ENCODE results near the gene VPS26B. TPM values are rescaled to one million over a fixed set of nuclear protein-coding genes. Genes with fewer than 3 reads are reported as not detected.

Gene VPS26B
- total and polyA plus RNA-seq, 2 donors (not counting 3 experiments of a cell fraction or from before 2014, with no cell fraction given): 40.2 to 53.1 TPM

DNA sequence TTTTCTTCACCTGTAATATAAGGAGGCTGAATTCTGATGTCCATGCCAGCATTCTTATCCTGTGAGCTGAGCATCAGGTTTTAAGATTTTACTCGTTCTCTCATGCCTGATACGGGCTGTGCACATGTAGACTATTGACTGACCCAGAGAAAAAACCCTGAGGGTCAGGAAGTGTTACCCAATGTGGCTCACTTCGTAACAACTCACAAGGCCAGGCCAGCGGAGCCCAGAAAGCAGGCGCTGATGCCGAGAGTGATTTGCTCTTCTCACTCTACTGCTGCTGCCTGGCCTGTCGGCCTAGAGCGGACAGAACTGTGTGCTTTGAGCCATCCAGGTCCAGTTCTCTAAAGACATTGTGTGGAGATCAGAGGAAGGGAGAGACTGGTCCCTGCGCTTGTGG, 17.9 kb downstream of the VPS26B start:
- ChIA-PET CTCF (interaction anchor here (1.2 kb wide), 1 partner anchor 18 kb away, joined by 3 read pairs; the partner anchor contains the start of gene VPS26B), POLR2A (no interaction called here)
- Histone ChIP-seq H3K27me3 (ENCODE audit: control insufficient read depth in 2 of 2, insufficient read depth in 2 of 2, low read length in 2 of 2) (no peaks in the 10 kb centered on the region), H3K9me3 (replicated peaks; ENCODE audit: control insufficient read depth, insufficient read depth, low read length) (no peaks in the 10 kb centered on the region), H2AFZ (ENCODE audit: low read depth, low read length) (no peak overlapping the region), H3K27ac (ENCODE audit: insufficient read depth, low read depth, low read length) (no peak overlapping the region), H3K4me2 (ENCODE audit: insufficient read depth, low read length) (no peak overlapping the region), H3K9ac (replicated peaks; ENCODE audit: extremely low read depth, insufficient read depth, low read length) (no peak overlapping the region), H3K9me1 (replicated peaks; ENCODE audit: control insufficient read depth, extremely low read depth, insufficient read depth, low read length) (no peaks in the 10 kb centered on the region), H3K4me1 (ENCODE audit: control insufficient read depth, extremely low read depth, insufficient read depth, low read length) (no peaks in the 10 kb centered on the region), H3K36me3 (ENCODE audit: control insufficient read depth in 2 of 2, extremely low read depth in 1 of 2, insufficient read depth in 2 of 2, low read length in 2 of 2) (peaks cover 6 to 39% of the 10 kb centered on the region in 2 experiments), H3K79me2 (ENCODE audit: control insufficient read depth, insufficient read depth, low read length) (no peaks in the 10 kb centered on the region), H3K4me3 (replicated peaks in 1 of 3; ENCODE audit: insufficient read depth in 1 of 3, low read depth in 1 of 3, low read length in 3 of 3) (no peak overlapping the region), H4K20me1 (replicated peaks; ENCODE audit: control insufficient read depth, extremely low read depth, insufficient read depth, low read length) (no peaks in the 10 kb centered on the region)
- dilution Hi-C loops (cut with MboI; ENCODE audit: extremely low pct_ligation_motif_present, low sequenced_read_pairs): no loop called here
- no TSS peak for BruUV-seq (replicated peaks)
- TF ChIP-seq, protein P1, sequence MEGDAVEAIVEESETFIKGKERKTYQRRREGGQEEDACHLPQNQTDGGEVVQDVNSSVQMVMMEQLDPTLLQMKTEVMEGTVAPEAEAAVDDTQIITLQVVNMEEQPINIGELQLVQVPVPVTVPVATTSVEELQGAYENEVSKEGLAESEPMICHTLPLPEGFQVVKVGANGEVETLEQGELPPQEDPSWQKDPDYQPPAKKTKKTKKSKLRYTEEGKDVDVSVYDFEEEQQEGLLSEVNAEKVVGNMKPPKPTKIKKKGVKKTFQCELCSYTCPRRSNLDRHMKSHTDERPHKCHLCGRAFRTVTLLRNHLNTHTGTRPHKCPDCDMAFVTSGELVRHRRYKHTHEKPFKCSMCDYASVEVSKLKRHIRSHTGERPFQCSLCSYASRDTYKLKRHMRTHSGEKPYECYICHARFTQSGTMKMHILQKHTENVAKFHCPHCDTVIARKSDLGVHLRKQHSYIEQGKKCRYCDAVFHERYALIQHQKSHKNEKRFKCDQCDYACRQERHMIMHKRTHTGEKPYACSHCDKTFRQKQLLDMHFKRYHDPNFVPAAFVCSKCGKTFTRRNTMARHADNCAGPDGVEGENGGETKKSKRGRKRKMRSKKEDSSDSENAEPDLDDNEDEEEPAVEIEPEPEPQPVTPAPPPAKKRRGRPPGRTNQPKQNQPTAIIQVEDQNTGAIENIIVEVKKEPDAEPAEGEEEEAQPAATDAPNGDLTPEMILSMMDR (IDR thresholded peaks at IDR 0.05; ENCODE audit: extremely low read depth in 1 of 2, insufficient read depth in 1 of 2, low read depth in 1 of 2, low read length in 2 of 2): no peak
- no peak for TF ChIP-seq MYC (IDR thresholded peaks at IDR 0.05; ENCODE audit: low read depth, low read length)
- no peak for TF ChIP-seq POLR2A (IDR thresholded peaks at IDR 0.05; ENCODE audit: low read depth, low read length)
- TF ChIP-seq FOS (IDR thresholded peaks at IDR 0.05; ENCODE audit: borderline replicate concordance, insufficient read depth, low read length): no peak
- TF ChIP-seq JUN (IDR thresholded peaks at IDR 0.05; ENCODE audit: borderline replicate concordance, insufficient read depth, insufficient read length, low read depth): no peak
- no peak for TF ChIP-seq POLR2AphosphoS5 (IDR thresholded peaks at IDR 0.05; ENCODE audit: insufficient read depth, low read depth, low read length)
- no peak for TF ChIP-seq GATA2 (IDR thresholded peaks at IDR 0.05; ENCODE audit: insufficient read depth, insufficient read length, low read depth, low read length)
- no peak for TF ChIP-seq EZH2 (IDR thresholded peaks at IDR 0.05; ENCODE audit: borderline replicate concordance, low read depth, low read length, severe bottlenecking)
- no peak for TF ChIP-seq MAX (IDR thresholded peaks at IDR 0.05; ENCODE audit: insufficient read depth, insufficient read length)
- DNase-seq (ENCODE audit: low read depth, low spot score): no peak
- intact Hi-C loops (cut with micrococcal nuclease): no loop called here
- no peak for FAIRE-seq
